ENCODE measurements around the gene RIMBP2.

DNA sequence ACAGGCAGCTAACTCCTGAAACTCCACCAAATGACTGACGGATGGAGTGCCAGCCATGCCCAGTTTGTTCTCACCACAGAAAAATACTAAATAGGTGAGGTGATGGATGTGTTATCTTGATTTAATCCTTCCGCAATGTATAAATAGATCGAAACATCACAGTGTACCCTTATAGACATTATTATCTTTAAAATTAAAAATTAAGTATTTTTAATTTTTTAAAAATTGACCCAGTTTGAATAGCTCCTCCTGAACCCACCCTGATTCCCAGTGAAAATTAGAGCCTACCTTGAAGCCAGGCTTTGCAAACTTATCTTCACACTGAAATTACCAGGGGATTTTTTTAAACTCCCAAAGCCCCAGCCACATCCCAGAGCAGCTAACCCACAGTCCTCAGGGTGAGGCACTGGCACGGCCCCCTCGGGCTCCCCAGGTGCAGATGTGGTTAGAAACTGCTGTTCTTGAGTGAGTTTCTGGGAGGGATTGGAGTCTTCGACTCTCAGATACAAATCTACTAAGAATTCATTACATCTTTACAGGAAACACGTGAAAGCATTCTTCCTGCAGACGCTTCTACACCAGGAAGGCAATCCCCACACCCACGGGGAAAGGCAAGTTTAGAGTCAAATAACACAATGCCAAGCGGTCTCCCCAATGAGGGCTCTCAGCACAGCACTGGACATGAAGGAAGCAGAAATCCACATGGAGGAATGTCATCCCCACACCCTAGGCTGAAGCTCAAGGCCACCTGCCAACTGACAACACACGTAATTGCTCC lies 126.4 kb downstream of the RIMBP2 start:
- TF ChIP-seq, protein P1, sequence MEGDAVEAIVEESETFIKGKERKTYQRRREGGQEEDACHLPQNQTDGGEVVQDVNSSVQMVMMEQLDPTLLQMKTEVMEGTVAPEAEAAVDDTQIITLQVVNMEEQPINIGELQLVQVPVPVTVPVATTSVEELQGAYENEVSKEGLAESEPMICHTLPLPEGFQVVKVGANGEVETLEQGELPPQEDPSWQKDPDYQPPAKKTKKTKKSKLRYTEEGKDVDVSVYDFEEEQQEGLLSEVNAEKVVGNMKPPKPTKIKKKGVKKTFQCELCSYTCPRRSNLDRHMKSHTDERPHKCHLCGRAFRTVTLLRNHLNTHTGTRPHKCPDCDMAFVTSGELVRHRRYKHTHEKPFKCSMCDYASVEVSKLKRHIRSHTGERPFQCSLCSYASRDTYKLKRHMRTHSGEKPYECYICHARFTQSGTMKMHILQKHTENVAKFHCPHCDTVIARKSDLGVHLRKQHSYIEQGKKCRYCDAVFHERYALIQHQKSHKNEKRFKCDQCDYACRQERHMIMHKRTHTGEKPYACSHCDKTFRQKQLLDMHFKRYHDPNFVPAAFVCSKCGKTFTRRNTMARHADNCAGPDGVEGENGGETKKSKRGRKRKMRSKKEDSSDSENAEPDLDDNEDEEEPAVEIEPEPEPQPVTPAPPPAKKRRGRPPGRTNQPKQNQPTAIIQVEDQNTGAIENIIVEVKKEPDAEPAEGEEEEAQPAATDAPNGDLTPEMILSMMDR (IDR thresholded peaks at IDR 0.05), result no peak
- TF ChIP-seq ZFX (IDR thresholded peaks at IDR 0.05; ENCODE audit: borderline replicate concordance), result no peak
